PC-9 (cell line): Measurements from ENCODE around the gene ASF1A. TPM values are rescaled to one million over a fixed set of nuclear protein-coding genes. Genes with fewer than 3 reads are reported as not detected.

Experiments used
- BruUV-seq: library from RNA; stranded (reverse); fragments of 400-500 nt; replicated peaks from 2 replicates; lab custom pipeline; 2021; lab: Mats Ljungman, UMichigan
- CTCF ChIA-PET: fragments of 300-600 bp; sonication (Branson Sonifier 250); formaldehyde crosslinking; loops from one replicate; lab custom pipeline; 2022; ENCODE audit warnings: antibody characterized with exemption; lab: Charles Lee
- POLR2A ChIA-PET: fragments of 300-600 bp; sonication (Branson Sonifier 250); formaldehyde crosslinking; loops from one replicate; lab custom pipeline; 2022; ENCODE audit warnings: antibody characterized with exemption; ENCODE audit not compliant: unreplicated experiment; lab: Charles Lee
- DNase-seq, 2 experiments: peaks; one replicate each; pipeline versions ENCODE4 v3.0.0 to v3.0.0-alpha.2; 2015 to 2022; ENCODE audit warnings: mixed read lengths in 1 of 2
- H2AFZ ChIP-seq: fragments of 200-600 bp; sonication (generic); 2 replicates; pipeline ENCODE4 v1.8.1; 2017; ENCODE audit warnings: antibody characterized with exemption
- H3F3A ChIP-seq: fragments of 200-600 bp; sonication (generic); 2 replicates; pipeline ENCODE4 v1.8.1; 2017; ENCODE audit warnings: antibody characterized with exemption, mild to moderate bottlenecking, low read depth; ENCODE audit not compliant: insufficient read depth
- H3K27ac ChIP-seq: fragments of 200-600 bp; sonication (generic); 2 replicates; pipeline ENCODE4 v1.6.1; 2016; ENCODE audit warnings: mixed run types
- H3K27me3 ChIP-seq: fragments of 200-600 bp; sonication (generic); 2 replicates; pipeline ENCODE4 v1.6.1; 2016; ENCODE audit warnings: low read depth, mixed run types; ENCODE audit not compliant: insufficient read depth
- H3K36me3 ChIP-seq: fragments of 200-600 bp; sonication (generic); 2 replicates; pipeline ENCODE4 v1.6.1; 2016; ENCODE audit warnings: low read depth, mixed run types
- H3K4me1 ChIP-seq: fragments of 200-600 bp; sonication (generic); replicated peaks from 2 replicates; pipeline ENCODE4 v1.6.1; 2016; ENCODE audit warnings: mixed run types; ENCODE audit not compliant: insufficient read depth
- H3K4me2 ChIP-seq: fragments of 200-600 bp; sonication (generic); 2 replicates; pipeline ENCODE4 v1.6.1; 2017; ENCODE audit warnings: mixed run types
- H3K4me3 ChIP-seq: fragments of 200-600 bp; sonication (generic); 2 replicates; pipeline ENCODE4 v1.6.1; 2016; ENCODE audit warnings: mixed run types
- H3K79me2 ChIP-seq: fragments of 200-600 bp; sonication (generic); 2 replicates; pipeline ENCODE4 v1.6.1; 2017; ENCODE audit warnings: low read depth, mixed run types
- H3K9me2 ChIP-seq: fragments of 200-600 bp; sonication (generic); 2 replicates; pipeline ENCODE4 v1.8.1; 2017; ENCODE audit warnings: mild to moderate bottlenecking; ENCODE audit not compliant: insufficient read depth
- H3K9me3 ChIP-seq: fragments of 200-600 bp; sonication (generic); 2 replicates; pipeline ENCODE4 v1.8.1; 2016; ENCODE audit warnings: low read depth; ENCODE audit not compliant: insufficient read depth
- H4K20me1 ChIP-seq: fragments of 200-600 bp; sonication (generic); 2 replicates; pipeline ENCODE4 v1.8.1; 2017; ENCODE audit not compliant: insufficient read depth
- CTCF ChIP-seq: fragments of 200-600 bp; sonication (generic); conservative IDR thresholded peaks from 2 replicates; pipeline ENCODE4 v1.6.1; 2017; ENCODE audit warnings: mixed run types, antibody characterized with exemption, mild to moderate bottlenecking, moderate library complexity
- EZH2 ChIP-seq: fragments of 200-600 bp; sonication (generic); IDR thresholded peaks from 2 replicates; pipeline ENCODE4 v1.8.0; 2017; ENCODE audit warnings: antibody characterized with exemption, low read depth
- intact Hi-C: fragments of 100-400 bp; cut with micrococcal nuclease; formaldehyde crosslinking; loops from one replicate; pipeline ENCODE4 v1.10.0; 2022; ENCODE audit not compliant: unreplicated experiment
- total RNA-seq: library from RNA; stranded (reverse); gene quantifications from 2 replicates; pipeline ENCODE4 v1.2.3, GENCODE V29; 2021

Gene ASF1A
- total RNA-seq, 1 experiment from 2014 or later = 39.5 TPM

GRCh38 chr6:118895859-118896258 is 1.9 kb downstream of the ASF1A start:
- CTCF ChIA-PET = interaction anchor here (0.6 to 1.2 kb wide), 4 partner anchors 11 to 214 kb away, joined by 3 to 5 read pairs (median 4); no protein-coding TSS in a partner anchor
- Histone ChIP-seq H3K4me1 (peaks cover 37% of the 10 kb centered on the region), H3K9me2 (no peaks in the 10 kb centered on the region), H3K9me3 (no peaks in the 10 kb centered on the region), H3K4me3 (peak overlapping the region; percentile 92), H2AFZ (peak overlapping the region; percentile 77; the same call in 1 of the 2 replicates), H3K36me3 (peaks cover 32% of the 10 kb centered on the region), H3K4me2 (peak overlapping the region; percentile 79), H3K79me2 (peaks cover 92% of the 10 kb centered on the region), H4K20me1 (no peaks in the 10 kb centered on the region), H3K27ac (peak overlapping the region; percentile 95), H3F3A (peaks cover 18% of the 10 kb centered on the region), H3K27me3 (no peaks in the 10 kb centered on the region)
- TF ChIP-seq EZH2 (no peak), CTCF (no peak)
- BruUV-seq = no TSS peak
- POLR2A ChIA-PET = no interaction called here
- intact Hi-C loops = loop anchor here (1.0 to 10.0 kb wide), 3 partner anchors 92 to 331 kb away; no protein-coding TSS in a partner anchor
- DNase-seq = no peak

GRCh38 chr6:118896339-118897136 is 2.6 kb downstream of the ASF1A start:
- TF ChIP-seq EZH2 = no peak
- peak; percentile 76 for TF ChIP-seq CTCF
- Histone ChIP-seq H3K4me1 (peaks cover 37% of the 10 kb centered on the region), H3K9me3 (no peaks in the 10 kb centered on the region), H3K4me2 (peak overlapping the region; percentile 79), H3K79me2 (peaks cover 92% of the 10 kb centered on the region), H3K9me2 (no peaks in the 10 kb centered on the region), H3F3A (peaks cover 18% of the 10 kb centered on the region), H3K4me3 (peak overlapping the region; percentile 92), H2AFZ (peak overlapping the region; percentile 77), H3K27ac (peak overlapping the region; percentile 95), H3K36me3 (peaks cover 38% of the 10 kb centered on the region), H4K20me1 (no peaks in the 10 kb centered on the region), H3K27me3 (no peaks in the 10 kb centered on the region)
- POLR2A ChIA-PET = interaction anchor here (0.6 to 0.7 kb wide), 2 partner anchors 372 to 571 kb away, joined by 3 to 6 read pairs; no protein-coding TSS in a partner anchor
- CTCF ChIA-PET = interaction anchor here (1.0 to 1.2 kb wide), 3 partner anchors 10 to 214 kb away, joined by 3 to 5 read pairs (median 3); no protein-coding TSS in a partner anchor
- intact Hi-C loops = loop anchor here (10.0 kb wide), 1 partner anchor 332 kb away; no protein-coding TSS in a partner anchor
- BruUV-seq = no TSS peak
- peak; percentile 16 to 76 for DNase-seq

GRCh38 chr6:118897386-118897785 is 3.4 kb downstream of the ASF1A start:
- Histone ChIP-seq H3K4me2 (no peak overlapping the region), H2AFZ (no peak overlapping the region), H3K9me2 (no peaks in the 10 kb centered on the region), H3K79me2 (peaks cover 91% of the 10 kb centered on the region), H4K20me1 (no peaks in the 10 kb centered on the region), H3F3A (peaks cover 18% of the 10 kb centered on the region), H3K4me3 (no peak overlapping the region), H3K27me3 (no peaks in the 10 kb centered on the region), H3K4me1 (peaks cover 34% of the 10 kb centered on the region), H3K9me3 (no peaks in the 10 kb centered on the region), H3K27ac (peak overlapping the region; percentile 95), H3K36me3 (peaks cover 46% of the 10 kb centered on the region)
- intact Hi-C loops = loop anchor here (10.0 kb wide), 1 partner anchor 333 kb away; no protein-coding TSS in a partner anchor
- no TSS peak for BruUV-seq
- POLR2A ChIA-PET = interaction anchor here (0.7 kb wide), 1 partner anchor 371 kb away, joined by 3 read pairs; no protein-coding TSS in a partner anchor
- no peak for TF ChIP-seq CTCF
- DNase-seq = no peak
- CTCF ChIA-PET = no interaction called here
